ENCODE measurements around the gene TEX48.

DNA sequence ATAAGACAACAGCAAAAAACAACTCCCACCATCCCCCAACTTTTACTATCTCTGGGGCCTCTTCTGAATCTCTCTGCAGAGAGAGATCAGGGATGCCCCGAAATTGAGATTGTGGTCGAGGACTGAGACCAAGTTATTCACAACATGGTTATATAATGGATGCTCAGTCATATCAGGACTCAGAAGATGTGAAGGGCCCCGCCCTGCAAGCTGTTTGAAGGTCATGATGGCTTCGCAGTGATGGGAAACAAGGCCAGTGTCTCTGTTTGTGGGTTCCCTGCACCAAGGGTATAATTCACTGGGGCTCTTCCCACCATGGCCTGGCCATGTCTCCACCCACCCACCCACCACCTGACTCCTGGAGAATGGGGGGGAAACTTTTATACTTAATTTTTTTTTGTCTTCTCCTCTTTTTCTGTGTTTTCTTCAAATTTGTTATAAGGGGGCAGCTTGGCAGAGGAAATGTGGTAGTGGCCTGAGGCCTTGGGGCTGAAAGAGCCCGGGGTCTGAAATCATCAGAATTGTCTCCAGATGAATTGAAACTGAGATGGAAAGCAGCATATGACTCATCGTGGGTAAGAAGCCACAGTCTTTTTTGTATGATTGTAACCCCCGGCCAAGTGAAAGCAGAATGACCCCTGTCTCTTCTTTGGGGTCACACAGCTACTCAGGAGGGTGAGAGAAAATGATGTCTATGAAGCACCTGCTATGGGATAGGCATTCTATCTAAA lies 15.0 kb upstream of the TEX48 start:
- TF ChIP-seq, protein P1, sequence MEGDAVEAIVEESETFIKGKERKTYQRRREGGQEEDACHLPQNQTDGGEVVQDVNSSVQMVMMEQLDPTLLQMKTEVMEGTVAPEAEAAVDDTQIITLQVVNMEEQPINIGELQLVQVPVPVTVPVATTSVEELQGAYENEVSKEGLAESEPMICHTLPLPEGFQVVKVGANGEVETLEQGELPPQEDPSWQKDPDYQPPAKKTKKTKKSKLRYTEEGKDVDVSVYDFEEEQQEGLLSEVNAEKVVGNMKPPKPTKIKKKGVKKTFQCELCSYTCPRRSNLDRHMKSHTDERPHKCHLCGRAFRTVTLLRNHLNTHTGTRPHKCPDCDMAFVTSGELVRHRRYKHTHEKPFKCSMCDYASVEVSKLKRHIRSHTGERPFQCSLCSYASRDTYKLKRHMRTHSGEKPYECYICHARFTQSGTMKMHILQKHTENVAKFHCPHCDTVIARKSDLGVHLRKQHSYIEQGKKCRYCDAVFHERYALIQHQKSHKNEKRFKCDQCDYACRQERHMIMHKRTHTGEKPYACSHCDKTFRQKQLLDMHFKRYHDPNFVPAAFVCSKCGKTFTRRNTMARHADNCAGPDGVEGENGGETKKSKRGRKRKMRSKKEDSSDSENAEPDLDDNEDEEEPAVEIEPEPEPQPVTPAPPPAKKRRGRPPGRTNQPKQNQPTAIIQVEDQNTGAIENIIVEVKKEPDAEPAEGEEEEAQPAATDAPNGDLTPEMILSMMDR (IDR thresholded peaks at IDR 0.05; ENCODE audit: poor library complexity, severe bottlenecking): no peak
- no peak for TF ChIP-seq EZH2 (IDR thresholded peaks at IDR 0.05; ENCODE audit: borderline replicate concordance, insufficient read depth, low read length, poor library complexity, severe bottlenecking)
- TF ChIP-seq POLR2AphosphoS5 (IDR thresholded peaks at IDR 0.05): no peak
- no peak for TF ChIP-seq MXI1 (conservative IDR thresholded peaks at IDR 0.05; ENCODE audit: poor library complexity, severe bottlenecking)
- TF ChIP-seq TAF1 (IDR thresholded peaks at IDR 0.05; ENCODE audit: low read depth): no peak
- TF ChIP-seq, protein P2, sequence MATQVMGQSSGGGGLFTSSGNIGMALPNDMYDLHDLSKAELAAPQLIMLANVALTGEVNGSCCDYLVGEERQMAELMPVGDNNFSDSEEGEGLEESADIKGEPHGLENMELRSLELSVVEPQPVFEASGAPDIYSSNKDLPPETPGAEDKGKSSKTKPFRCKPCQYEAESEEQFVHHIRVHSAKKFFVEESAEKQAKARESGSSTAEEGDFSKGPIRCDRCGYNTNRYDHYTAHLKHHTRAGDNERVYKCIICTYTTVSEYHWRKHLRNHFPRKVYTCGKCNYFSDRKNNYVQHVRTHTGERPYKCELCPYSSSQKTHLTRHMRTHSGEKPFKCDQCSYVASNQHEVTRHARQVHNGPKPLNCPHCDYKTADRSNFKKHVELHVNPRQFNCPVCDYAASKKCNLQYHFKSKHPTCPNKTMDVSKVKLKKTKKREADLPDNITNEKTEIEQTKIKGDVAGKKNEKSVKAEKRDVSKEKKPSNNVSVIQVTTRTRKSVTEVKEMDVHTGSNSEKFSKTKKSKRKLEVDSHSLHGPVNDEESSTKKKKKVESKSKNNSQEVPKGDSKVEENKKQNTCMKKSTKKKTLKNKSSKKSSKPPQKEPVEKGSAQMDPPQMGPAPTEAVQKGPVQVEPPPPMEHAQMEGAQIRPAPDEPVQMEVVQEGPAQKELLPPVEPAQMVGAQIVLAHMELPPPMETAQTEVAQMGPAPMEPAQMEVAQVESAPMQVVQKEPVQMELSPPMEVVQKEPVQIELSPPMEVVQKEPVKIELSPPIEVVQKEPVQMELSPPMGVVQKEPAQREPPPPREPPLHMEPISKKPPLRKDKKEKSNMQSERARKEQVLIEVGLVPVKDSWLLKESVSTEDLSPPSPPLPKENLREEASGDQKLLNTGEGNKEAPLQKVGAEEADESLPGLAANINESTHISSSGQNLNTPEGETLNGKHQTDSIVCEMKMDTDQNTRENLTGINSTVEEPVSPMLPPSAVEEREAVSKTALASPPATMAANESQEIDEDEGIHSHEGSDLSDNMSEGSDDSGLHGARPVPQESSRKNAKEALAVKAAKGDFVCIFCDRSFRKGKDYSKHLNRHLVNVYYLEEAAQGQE (IDR thresholded peaks at IDR 0.05; ENCODE audit: borderline replicate concordance): no peak
- TF ChIP-seq RAD21 (conservative IDR thresholded peaks at IDR 0.05): no peak
- no peak for TF ChIP-seq EP300 (conservative IDR thresholded peaks at IDR 0.05; ENCODE audit: poor library complexity, severe bottlenecking)
- no peak for TF ChIP-seq SMC3 (conservative IDR thresholded peaks at IDR 0.05; ENCODE audit: poor library complexity)
